Activated T-cell treated with anti-CD3 and anti-CD28 coated beads for 48 hours (primary cell): ENCODE measurements around the gene ALKBH6.
"Not testable (repeated sequence)": the region's sequence is repeated elsewhere in the genome, so short reads cannot be mapped to it uniquely, and the experiment has no call there.

Experiments
- DNase-seq: peaks from one replicate; pipeline ENCODE4 v3.0.0-alpha.2; 2020; ENCODE audit warnings: low read depth

ALKBH6 gene

GRCh38 chr19:36014012-36014924 lies at the start of gene ALKBH6:
Gene ALKBH6 (minus strand): TSS chr19:36014213. CDS start chr19:36013397, 816 bp downstream.
- DNase-seq, result peak; percentile 100

- no peak for DNase-seq
Measured at GRCh38 chr19:36061367-36061766, 47.4 kb upstream of the ALKBH6 start.

- DNase-seq, result peak; percentile 6
Measured at GRCh38 chr19:36060430-36060829, 46.4 kb upstream of the ALKBH6 start.

GRCh38 chr19:36059180-36059910 lies 45.3 kb upstream of the ALKBH6 start:
- no peak for DNase-seq

GRCh38 chr19:36058481-36059179 lies 44.6 kb upstream of the ALKBH6 start:
- no peak for DNase-seq

GRCh38 chr19:36054733-36055686 lies 41.0 kb upstream of the ALKBH6 start, which contains the start of gene WDR62:
Gene WDR62 (plus strand): TSS chr19:36054897. CDS start chr19:36054972, 75 bp downstream.
- DNase-seq, result peak; percentile 94

- DNase-seq, result peak; percentile 99
Measured at GRCh38 chr19:36054119-36054732, 40.2 kb upstream of the ALKBH6 start, which contains the start of gene THAP8. Gene THAP8 (minus strand): TSS chr19:36054285. CDS start chr19:36054217, 68 bp downstream.

- no peak for DNase-seq
Measured at GRCh38 chr19:36051637-36052036, 37.6 kb upstream of the ALKBH6 start.

GRCh38 chr19:36051236-36051635 lies 37.2 kb upstream of the ALKBH6 start:
- no peak for DNase-seq

GRCh38 chr19:36049080-36049698 lies 35.2 kb upstream of the ALKBH6 start:
- DNase-seq, result no peak

- no peak for DNase-seq
Measured at GRCh38 chr19:36047835-36048234, 33.8 kb upstream of the ALKBH6 start.

GRCh38 chr19:36046443-36047050 lies 32.5 kb upstream of the ALKBH6 start:
- DNase-seq, result no peak

GRCh38 chr19:36043952-36044351 lies 29.9 kb upstream of the ALKBH6 start:
- DNase-seq, result no peak

- no peak for DNase-seq
Measured at GRCh38 chr19:36041831-36042230, 27.8 kb upstream of the ALKBH6 start.

GRCh38 chr19:36041092-36041491 lies 27.1 kb upstream of the ALKBH6 start:
- not testable (repeated sequence) for DNase-seq

- no peak for DNase-seq
Measured at GRCh38 chr19:36040495-36040894, 26.5 kb upstream of the ALKBH6 start.

- peak; percentile 43 for DNase-seq
Measured at GRCh38 chr19:36032251-36033104, 18.5 kb upstream of the ALKBH6 start, which contains the start of gene CLIP3. Gene CLIP3 (minus strand): TSS chr19:36032873. CDS start chr19:36032357, 516 bp downstream.

GRCh38 chr19:36031308-36031707 lies 17.3 kb upstream of the ALKBH6 start:
- DNase-seq, result no peak
